ENCODE results near the gene PHLDA2. TPM values are rescaled to one million over a fixed set of nuclear protein-coding genes. Genes with fewer than 3 reads are reported as not detected.

Gene PHLDA2
- total and polyA plus RNA-seq, 2 donors (not counting 3 experiments of a cell fraction or from before 2014, with no cell fraction given), result 38.5 to 44.5 TPM

- no TSS peak for BruUV-seq (replicated peaks)
- intact Hi-C loops (cut with micrococcal nuclease) (loop anchor here (2.0 to 10.0 kb wide), 4 partner anchors 165 to 713 kb away; partner anchors contain the start of genes ART1, ART5, MRGPRG and OSBPL5), dilution Hi-C loops (cut with MboI; ENCODE audit: extremely low pct_ligation_motif_present, low sequenced_read_pairs) (no loop called here)
- Histone ChIP-seq H2AFZ (ENCODE audit: low read depth, low read length) (no peak overlapping the region), H3K9ac (replicated peaks; ENCODE audit: extremely low read depth, insufficient read depth, low read length) (no peak overlapping the region), H3K4me1 (ENCODE audit: control insufficient read depth, extremely low read depth, insufficient read depth, low read length) (peaks cover 26% of the 10 kb centered on the region), H3K27ac (ENCODE audit: insufficient read depth, low read depth, low read length) (no peak overlapping the region), H3K79me2 (ENCODE audit: control insufficient read depth, insufficient read depth, low read length) (peaks cover 26% of the 10 kb centered on the region), H3K9me1 (replicated peaks; ENCODE audit: control insufficient read depth, extremely low read depth, insufficient read depth, low read length) (no peaks in the 10 kb centered on the region), H3K36me3 (ENCODE audit: control insufficient read depth in 2 of 2, extremely low read depth in 1 of 2, insufficient read depth in 2 of 2, low read length in 2 of 2) (no peaks in the 10 kb centered on the region), H3K9me3 (replicated peaks; ENCODE audit: control insufficient read depth, insufficient read depth, low read length) (no peaks in the 10 kb centered on the region), H3K4me2 (ENCODE audit: insufficient read depth, low read length) (no peak overlapping the region), H3K27me3 (ENCODE audit: control insufficient read depth in 2 of 2, insufficient read depth in 2 of 2, low read length in 2 of 2) (no peaks in the 10 kb centered on the region), H3K4me3 (replicated peaks in 1 of 3; ENCODE audit: insufficient read depth in 1 of 3, low read depth in 1 of 3, low read length in 3 of 3) (no peak overlapping the region), H4K20me1 (replicated peaks; ENCODE audit: control insufficient read depth, extremely low read depth, insufficient read depth, low read length) (no peaks in the 10 kb centered on the region)
- no peak for DNase-seq (ENCODE audit: low read depth, low spot score)
- TF ChIP-seq MAX (IDR thresholded peaks at IDR 0.05; ENCODE audit: insufficient read depth, insufficient read length) (no peak), MYC (IDR thresholded peaks at IDR 0.05; ENCODE audit: low read depth, low read length) (no peak), POLR2A (IDR thresholded peaks at IDR 0.05; ENCODE audit: low read depth, low read length) (no peak), GATA2 (IDR thresholded peaks at IDR 0.05; ENCODE audit: insufficient read depth, insufficient read length, low read depth, low read length) (no peak), FOS (IDR thresholded peaks at IDR 0.05; ENCODE audit: borderline replicate concordance, insufficient read depth, low read length) (no peak), POLR2AphosphoS5 (IDR thresholded peaks at IDR 0.05; ENCODE audit: insufficient read depth, low read depth, low read length) (no peak), CTCF (IDR thresholded peaks at IDR 0.05; ENCODE audit: extremely low read depth in 1 of 2, insufficient read depth in 1 of 2, low read depth in 1 of 2, low read length in 2 of 2) (no peak), JUN (IDR thresholded peaks at IDR 0.05; ENCODE audit: borderline replicate concordance, insufficient read depth, insufficient read length, low read depth) (no peak), EZH2 (IDR thresholded peaks at IDR 0.05; ENCODE audit: borderline replicate concordance, low read depth, low read length, severe bottlenecking) (no peak)
- CTCF ChIA-PET, result interaction anchor here (2.4 kb wide), 1 partner anchor 15 kb away, joined by 11 read pairs; no protein-coding TSS in a partner anchor
- POLR2A ChIA-PET, result no interaction called here
- FAIRE-seq, result no peak
Observed at GRCh38 chr11:2931420-2931746, 2.2 kb upstream of the PHLDA2 start.

All from endothelial cell of umbilical vein (primary cell).